GM03348 (cell line): ENCODE data around the gene CEP120.

Experiments
- DNase-seq: peaks from one replicate; pipeline ENCODE4 v3.0.0; 2012; ENCODE audit warnings: low spot score

CEP120 gene

GRCh38 chr5:123299136-123299535 is 124.1 kb downstream of the CEP120 start:
- DNase-seq, result no peak

- no peak for DNase-seq
Observed at GRCh38 chr5:123298335-123299030, 124.7 kb downstream of the CEP120 start.

DNA sequence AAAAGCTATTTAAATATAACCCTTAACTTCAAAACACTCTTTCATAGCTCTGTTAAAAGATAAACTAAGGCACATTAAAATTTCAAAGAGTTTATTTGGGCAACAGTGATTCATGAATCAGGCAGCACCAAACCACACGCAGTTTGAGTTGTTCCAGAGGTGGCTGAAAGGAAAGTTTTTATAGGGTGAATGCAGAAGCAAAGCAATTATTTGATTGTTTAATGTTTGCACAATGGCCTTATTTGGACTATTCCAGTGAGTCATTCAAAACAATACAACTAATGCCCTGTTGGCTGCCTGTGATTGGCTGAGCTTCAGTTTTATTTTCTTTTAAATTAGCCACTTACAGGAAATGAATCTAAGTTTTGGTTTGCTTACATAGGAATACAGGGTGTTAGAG is 125.3 kb downstream of the CEP120 start:
- no peak for DNase-seq

- no peak for DNase-seq
Observed at GRCh38 chr5:123297198-123297831, 125.9 kb downstream of the CEP120 start.
